ENCODE results near the gene ARHGAP26.

ARHGAP26 gene

DNA sequence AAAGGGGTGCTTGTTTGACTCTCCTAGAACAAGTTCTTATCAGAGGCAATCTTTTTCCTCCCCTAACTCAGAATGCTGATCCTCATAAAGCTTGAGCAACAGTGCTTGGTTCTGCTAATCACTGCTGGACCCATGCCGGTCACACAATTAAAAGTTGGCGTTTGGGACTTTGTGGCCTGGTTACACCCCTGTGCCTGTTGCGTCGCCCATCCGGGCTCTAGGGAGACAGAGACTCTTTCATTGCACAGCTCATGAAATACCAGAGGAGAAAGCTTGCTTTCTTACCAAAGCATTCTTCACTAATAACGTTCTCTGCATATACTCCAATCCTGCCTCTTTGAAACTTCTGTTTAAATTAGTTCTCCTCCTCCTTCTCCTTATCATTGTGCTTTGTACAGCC lies 332.2 kb downstream of the ARHGAP26 start:
- Histone ChIP-seq H3K4me2 (no peak overlapping the region), H3K27ac (no peak overlapping the region), H3K9ac (no peak overlapping the region), H2AFZ (ENCODE audit: low read depth) (no peak overlapping the region), H3K4me1 (ENCODE audit: low read depth, poor library complexity, severe bottlenecking) (peaks cover 51% of the 10 kb centered on the region), H3K27me3 (ENCODE audit: insufficient read depth, low read depth) (no peaks in the 10 kb centered on the region), H3K4me3 (IDR thresholded peaks at IDR 0.05; ENCODE audit: insufficient read depth, low read depth, low read length) (no peak overlapping the region), H4K20me1 (ENCODE audit: insufficient read depth) (no peaks in the 10 kb centered on the region), H3K79me2 (ENCODE audit: insufficient read depth, low read depth) (no peaks in the 10 kb centered on the region), H3K36me3 (ENCODE audit: insufficient read depth) (no peaks in the 10 kb centered on the region)
- TF ChIP-seq, protein P1, sequence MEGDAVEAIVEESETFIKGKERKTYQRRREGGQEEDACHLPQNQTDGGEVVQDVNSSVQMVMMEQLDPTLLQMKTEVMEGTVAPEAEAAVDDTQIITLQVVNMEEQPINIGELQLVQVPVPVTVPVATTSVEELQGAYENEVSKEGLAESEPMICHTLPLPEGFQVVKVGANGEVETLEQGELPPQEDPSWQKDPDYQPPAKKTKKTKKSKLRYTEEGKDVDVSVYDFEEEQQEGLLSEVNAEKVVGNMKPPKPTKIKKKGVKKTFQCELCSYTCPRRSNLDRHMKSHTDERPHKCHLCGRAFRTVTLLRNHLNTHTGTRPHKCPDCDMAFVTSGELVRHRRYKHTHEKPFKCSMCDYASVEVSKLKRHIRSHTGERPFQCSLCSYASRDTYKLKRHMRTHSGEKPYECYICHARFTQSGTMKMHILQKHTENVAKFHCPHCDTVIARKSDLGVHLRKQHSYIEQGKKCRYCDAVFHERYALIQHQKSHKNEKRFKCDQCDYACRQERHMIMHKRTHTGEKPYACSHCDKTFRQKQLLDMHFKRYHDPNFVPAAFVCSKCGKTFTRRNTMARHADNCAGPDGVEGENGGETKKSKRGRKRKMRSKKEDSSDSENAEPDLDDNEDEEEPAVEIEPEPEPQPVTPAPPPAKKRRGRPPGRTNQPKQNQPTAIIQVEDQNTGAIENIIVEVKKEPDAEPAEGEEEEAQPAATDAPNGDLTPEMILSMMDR (conservative IDR thresholded peaks at IDR 0.05; ENCODE audit: low read depth, low read length): no peak

DNA sequence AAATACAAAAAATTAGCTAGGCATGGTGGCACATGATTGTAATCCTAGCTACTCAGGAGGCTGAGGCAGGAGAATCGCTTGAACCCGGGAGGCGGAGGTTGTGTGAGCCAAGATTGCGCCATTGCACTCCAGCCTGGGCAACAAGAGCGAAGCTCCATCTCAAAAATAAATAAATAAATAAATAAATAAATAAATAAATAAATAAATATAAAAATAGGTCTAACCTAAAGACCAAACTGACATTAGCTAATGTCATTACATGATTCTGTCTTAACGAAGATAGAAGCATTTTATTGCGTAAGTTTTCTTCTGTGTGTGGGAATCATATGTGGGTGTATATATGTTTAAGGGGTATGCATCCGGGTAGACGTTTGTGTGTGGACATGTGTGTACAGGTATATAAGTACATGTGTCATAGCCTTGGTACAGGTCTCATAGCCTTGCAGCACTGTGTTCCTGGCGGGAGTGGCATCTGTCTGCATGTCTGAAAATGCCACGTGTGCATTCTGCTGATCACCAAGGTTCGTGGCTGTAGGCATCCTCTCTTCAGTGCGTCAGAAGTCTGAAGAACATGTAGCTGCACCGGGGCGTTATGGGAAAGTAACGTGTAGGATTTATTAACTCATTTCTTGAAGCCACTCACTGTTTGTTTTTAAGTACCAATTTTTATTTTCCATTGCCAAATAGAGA lies 335.2 kb downstream of the ARHGAP26 start:
- H3K4me1 ChIP-seq (ENCODE audit: low read depth, poor library complexity, severe bottlenecking): peaks cover 48% of the 10 kb centered on the region
- no peaks in the 10 kb centered on the region for H4K20me1 ChIP-seq (ENCODE audit: insufficient read depth)
- no peak overlapping the region for H3K27ac ChIP-seq
- H3K4me2 ChIP-seq: no peak overlapping the region
- TF ChIP-seq, protein P1 (conservative IDR thresholded peaks at IDR 0.05; ENCODE audit: low read depth, low read length): no peak
- no peaks in the 10 kb centered on the region for H3K79me2 ChIP-seq (ENCODE audit: insufficient read depth, low read depth)
- no peaks in the 10 kb centered on the region for H3K27me3 ChIP-seq (ENCODE audit: insufficient read depth, low read depth)
- no peak overlapping the region for H2AFZ ChIP-seq (ENCODE audit: low read depth)
- no peaks in the 10 kb centered on the region for H3K36me3 ChIP-seq (ENCODE audit: insufficient read depth)
- no peak overlapping the region for H3K4me3 ChIP-seq (IDR thresholded peaks at IDR 0.05; ENCODE audit: insufficient read depth, low read depth, low read length)
- H3K9ac ChIP-seq: no peak overlapping the region

- Histone ChIP-seq H3K9ac (no peak overlapping the region), H3K79me2 (ENCODE audit: insufficient read depth, low read depth) (no peaks in the 10 kb centered on the region), H3K27me3 (ENCODE audit: insufficient read depth, low read depth) (no peaks in the 10 kb centered on the region), H3K4me2 (no peak overlapping the region), H3K4me3 (IDR thresholded peaks at IDR 0.05; ENCODE audit: insufficient read depth, low read depth, low read length) (no peak overlapping the region), H2AFZ (ENCODE audit: low read depth) (no peak overlapping the region), H3K27ac (no peak overlapping the region), H4K20me1 (ENCODE audit: insufficient read depth) (no peaks in the 10 kb centered on the region), H3K36me3 (ENCODE audit: insufficient read depth) (no peaks in the 10 kb centered on the region), H3K4me1 (ENCODE audit: low read depth, poor library complexity, severe bottlenecking) (peaks cover 41% of the 10 kb centered on the region)
- TF ChIP-seq, protein P1 (conservative IDR thresholded peaks at IDR 0.05; ENCODE audit: low read depth, low read length): no peak
Observed at GRCh38 chr5:143106174-143106573, 336.0 kb downstream of the ARHGAP26 start.

- TF ChIP-seq, protein P1 (conservative IDR thresholded peaks at IDR 0.05; ENCODE audit: low read depth, low read length): no peak
- H3K9ac ChIP-seq: no peak overlapping the region
- no peak overlapping the region for H3K27ac ChIP-seq
- H3K4me1 ChIP-seq (ENCODE audit: low read depth, poor library complexity, severe bottlenecking): peaks cover 45% of the 10 kb centered on the region
- H3K4me2 ChIP-seq: no peak overlapping the region
- H2AFZ ChIP-seq (ENCODE audit: low read depth): no peak overlapping the region
- H3K4me3 ChIP-seq (IDR thresholded peaks at IDR 0.05; ENCODE audit: insufficient read depth, low read depth, low read length): no peak overlapping the region
- no peaks in the 10 kb centered on the region for H4K20me1 ChIP-seq (ENCODE audit: insufficient read depth)
- H3K79me2 ChIP-seq (ENCODE audit: insufficient read depth, low read depth): no peaks in the 10 kb centered on the region
- H3K36me3 ChIP-seq (ENCODE audit: insufficient read depth): no peaks in the 10 kb centered on the region
- H3K27me3 ChIP-seq (ENCODE audit: insufficient read depth, low read depth): no peaks in the 10 kb centered on the region
Observed at GRCh38 chr5:143108498-143109128, 338.4 kb downstream of the ARHGAP26 start.
